HuH-7 (cell line): Measurements from ENCODE around the gene NDUFAF8.

Source experiments
- DNase-seq: peaks from one replicate; pipeline ENCODE4 v3.0.0; 2011; ENCODE audit warnings: low spot score

NDUFAF8 gene

DNA sequence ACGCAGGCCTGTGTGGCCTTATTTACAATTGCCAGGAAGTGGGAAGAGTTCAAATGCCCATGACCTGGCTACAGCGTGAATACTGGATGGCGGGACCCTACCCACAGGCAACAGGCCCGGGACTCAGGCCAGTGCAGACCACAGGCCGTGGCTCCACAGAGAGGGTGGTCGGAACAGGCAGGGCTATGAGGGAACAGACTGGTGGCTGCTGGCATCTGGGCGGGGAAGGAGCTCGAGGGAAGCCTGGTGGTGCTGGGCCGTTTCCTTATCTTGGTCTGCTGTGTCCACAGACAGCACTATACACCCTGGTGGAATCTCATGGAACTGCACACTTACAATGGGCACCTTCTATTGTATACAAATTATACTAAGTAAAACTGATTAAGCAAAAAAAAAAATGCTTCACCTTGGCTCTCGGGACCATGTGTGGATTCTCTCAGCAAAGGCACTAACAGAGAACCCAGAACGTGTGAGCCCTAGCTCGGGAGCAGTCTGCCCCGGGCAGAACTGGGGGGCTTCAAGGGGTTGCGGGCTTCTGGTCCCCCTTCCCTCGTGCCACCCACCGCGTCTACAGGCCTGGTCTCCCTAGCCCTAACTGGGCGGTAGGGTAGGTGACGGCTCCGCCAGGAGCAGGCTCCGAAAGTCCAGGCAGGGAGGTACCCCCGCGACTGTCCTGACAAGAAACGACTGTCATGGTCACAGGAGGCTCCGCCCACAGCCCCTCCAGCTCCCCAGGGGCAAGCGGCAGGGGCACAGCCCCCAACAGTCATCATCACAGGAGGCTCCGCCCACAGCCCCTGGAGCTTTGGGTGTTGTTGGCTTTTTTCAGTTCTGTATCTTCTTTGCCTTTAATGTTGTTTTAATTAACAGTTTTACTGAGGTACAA is 38.2 kb upstream of the NDUFAF8 start:
- peak; percentile 96 for DNase-seq

DNA sequence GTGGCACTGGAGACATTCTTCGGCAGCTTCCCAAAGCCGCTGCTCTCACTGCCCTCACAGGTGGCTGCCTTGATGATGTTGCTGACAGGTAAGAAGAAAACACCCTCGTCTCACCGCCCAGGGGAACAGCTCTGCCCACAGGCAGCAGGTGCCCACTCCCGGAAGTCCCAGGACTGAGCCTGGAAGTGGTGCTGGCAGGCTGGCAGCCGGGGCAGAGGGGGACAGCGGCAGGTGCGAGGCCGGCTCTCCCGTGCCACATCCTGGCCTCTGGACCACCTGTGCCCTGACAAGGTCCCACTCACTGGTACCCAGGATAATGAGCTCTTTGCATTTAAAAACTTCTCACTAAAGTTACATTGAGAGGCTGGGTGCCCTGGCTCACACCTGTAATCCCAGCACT is 36.8 kb upstream of the NDUFAF8 start:
- DNase-seq: no peak

DNA sequence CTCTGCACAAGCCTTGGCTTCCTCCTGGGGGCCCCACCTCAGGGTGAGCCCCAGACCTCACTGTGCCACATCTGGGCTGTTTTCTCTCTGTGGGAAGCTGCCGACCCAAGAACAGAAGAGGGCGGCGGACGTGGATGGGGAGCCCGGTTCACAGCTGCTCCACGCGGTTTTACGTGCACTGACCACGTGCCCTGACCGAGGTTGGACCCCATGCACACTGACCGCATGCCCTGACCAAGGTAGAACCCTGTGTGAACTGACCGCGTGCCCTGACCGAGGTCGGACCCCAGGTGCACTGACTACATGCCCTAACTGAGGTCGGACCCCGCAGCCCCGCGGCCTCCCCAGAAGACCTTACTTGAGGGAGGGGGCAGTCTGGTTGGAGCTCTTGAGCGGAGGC is 36.0 kb upstream of the NDUFAF8 start:
- no peak for DNase-seq

DNA sequence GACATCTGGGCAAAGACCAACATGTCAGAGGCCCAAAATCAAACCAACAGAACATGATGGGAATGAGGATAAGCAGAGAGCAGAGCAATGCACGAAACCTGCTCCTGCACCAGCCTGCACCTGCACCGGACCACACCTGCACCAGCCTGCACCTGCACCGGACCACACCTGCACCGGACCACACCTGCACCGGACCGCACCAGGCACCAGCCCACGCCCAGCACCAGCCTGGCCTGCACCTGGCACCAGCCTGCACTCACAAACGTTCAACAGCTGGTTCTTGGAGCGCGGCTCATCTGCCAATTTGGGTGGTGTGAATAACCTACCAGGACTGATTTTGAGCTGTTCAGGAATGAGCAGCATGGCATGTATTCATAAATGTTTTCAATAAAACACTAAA is 34.5 kb upstream of the NDUFAF8 start:
- no peak for DNase-seq

DNA sequence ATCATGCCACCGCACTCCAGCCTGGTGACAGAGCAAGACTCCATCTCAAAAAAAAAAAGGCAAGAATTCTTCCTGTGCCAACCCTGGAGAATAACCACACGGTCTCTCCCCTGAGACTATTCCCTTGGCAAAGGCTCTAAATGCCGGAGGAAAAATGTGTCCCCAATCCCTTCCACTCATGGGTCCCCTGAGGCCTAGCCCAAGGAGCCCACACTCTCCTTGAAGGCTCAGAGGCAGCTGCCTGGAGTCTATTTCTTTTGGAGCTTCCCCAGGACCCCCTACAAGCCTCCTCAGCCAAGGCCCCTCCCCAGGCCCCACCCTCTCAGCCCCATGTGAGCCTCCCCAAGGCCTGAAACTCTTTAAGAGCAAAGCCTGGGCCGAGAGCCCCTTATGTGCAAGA is 33.0 kb upstream of the NDUFAF8 start:
- DNase-seq: no peak

DNA sequence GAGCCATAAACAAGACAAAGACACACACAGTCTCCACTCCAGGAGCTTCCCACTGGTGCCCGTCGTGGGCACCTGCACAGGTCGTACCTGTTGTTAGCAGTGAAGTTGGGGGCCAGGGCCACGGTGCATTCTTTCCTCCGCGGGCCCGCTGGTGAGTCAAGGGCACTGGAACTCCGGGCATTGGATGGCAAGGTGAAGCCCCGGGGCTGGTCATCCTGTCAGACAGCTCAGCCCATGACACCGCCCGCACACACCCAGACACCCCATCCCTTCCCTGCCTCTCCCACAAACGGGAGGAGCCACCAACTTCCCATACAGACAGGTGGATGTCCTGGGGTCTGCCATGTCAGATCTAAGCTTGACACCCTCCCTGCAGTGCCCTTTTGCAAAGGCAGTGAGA is 32.5 kb upstream of the NDUFAF8 start:
- DNase-seq: no peak

DNA sequence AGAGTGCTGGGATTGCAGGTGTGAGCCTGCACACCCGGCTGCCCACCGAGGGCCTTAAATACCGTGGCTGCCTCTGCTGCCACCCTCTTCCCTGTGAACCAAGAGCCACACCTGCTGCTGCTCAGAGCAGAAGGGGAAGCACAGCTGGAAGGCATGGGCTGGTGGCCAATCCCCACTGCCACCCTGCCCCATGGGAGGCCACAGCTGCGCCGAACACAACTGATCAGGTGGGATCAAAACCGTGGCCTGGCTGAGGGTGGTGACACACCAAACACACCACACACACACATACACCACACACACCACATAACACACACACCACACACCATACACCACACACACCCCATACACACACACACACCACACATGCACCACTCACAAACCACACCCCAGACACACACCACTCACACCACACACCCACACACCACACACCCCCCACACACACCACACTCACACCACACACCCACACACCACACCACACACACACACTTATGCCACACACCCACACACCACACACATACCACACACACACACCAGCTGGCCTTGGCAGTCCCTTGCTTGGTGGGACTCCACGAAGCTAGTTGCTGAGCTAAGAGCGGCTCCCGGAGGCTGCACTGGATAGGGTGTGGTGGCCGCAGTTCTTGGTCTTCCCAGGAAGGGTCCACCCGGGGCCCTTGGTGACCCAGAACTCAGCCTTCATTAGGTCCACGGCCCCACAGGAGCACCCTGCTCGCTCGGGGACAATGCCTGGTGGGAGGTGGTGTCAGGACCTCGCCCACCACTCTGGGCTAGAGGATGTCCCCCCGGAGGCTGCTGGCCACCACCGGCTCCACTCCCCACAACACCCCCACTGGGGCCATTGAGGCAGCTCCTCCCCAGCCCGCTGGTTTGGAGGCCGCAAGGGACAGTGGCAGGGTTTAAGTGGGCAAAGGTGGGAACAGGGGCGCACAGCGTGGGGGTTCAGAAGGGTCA is 31.2 kb upstream of the NDUFAF8 start:
- no peak for DNase-seq

DNA sequence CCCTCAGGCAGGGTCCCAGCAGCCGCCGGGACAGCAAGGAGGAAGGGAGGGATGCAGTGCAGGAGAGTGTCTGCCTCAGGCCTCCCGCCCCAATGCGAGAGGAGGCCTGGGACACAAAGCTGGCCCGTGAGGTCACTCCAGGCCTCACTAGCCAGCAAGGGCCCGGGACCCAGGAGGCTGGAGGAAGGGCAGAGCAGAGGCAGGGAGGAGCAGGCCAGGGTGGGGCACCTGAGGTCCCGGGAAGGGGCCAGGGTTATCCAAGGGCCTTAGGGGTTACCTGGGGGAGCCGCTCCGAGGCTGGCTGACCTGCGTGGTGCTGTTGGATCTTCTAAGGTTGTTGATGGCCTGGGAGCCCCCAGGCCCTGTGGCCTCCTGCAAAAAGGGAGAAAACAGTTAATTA is 30.5 kb upstream of the NDUFAF8 start:
- DNase-seq: no peak

DNA sequence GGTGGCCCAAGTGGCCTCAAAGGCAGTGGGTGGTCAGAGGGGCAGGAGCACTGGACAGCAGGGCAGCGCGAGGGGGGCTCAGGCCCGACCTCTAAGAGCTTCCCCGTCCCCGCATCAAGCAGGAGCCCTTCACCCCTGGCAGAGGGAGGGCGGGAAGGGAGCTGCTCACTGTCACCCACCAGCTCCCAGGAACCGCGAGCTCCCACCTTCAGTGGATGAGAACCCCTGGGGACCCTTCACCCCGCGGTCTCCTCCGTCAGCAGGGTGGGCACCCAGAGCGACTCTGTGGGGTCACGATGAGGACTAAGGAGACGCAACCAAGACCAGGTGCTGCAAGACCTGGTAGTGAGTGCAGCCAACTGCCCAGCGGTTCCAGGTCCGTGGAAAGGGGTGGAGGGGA is 30.0 kb upstream of the NDUFAF8 start:
- no peak for DNase-seq

DNA sequence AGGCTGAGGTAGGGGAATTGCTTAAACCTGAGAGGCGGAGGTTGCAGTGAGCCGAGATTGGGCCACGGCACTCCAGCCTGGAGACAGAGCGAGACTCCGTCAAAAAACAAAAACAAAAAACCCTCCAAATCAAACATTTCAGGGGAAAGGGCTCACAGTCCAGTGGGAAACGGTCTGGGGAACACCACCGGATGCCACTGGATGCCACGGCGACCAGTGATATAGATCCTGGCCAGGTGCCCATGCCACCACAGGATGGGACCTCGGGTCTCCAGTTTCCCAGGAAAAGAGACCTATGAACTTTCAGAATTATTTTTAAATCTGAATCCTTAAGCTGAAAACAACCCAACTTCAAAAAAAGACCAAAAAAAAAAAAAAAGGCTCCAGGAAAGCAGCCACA is 28.7 kb upstream of the NDUFAF8 start:
- DNase-seq: no peak

DNA sequence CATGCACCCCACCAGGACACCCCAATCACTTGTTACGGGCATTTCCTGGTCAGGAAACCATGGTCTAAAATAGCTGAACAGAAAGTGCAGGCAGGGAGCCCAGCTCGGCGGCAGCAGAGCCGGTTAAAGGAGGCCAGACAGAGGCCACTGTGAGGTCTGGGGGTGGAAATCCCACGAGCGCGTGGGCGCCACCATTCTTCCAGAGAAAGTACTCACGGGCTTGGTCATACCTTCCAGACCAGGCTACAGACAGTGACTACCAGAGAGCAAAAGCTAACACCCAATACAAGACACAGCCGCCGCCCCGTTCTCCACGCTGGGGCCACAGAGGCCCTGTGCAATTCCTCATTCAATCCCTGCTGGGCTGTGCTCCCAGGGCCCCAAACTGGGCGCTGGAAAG is 28.2 kb upstream of the NDUFAF8 start:
- no peak for DNase-seq

DNA sequence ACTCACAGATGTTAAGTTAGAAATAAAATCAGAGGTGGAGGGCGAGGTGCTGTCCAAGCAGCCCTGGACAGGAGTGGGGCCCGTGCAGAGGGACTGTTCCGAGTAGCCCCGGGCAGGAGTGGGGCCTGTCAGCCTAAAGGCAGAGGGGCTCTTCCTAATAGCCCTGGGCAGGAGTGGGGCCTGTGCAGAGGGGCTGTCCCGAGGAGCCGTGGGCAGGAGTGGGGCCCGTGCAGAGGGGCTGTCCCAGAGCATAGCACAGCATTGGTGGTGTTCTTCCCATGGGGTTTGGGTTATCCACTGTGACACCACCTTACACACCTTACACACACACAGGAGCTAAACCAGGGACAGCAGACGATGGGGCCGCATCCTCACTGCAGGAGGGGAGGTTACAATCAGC is 26.8 kb upstream of the NDUFAF8 start:
- no peak for DNase-seq

DNA sequence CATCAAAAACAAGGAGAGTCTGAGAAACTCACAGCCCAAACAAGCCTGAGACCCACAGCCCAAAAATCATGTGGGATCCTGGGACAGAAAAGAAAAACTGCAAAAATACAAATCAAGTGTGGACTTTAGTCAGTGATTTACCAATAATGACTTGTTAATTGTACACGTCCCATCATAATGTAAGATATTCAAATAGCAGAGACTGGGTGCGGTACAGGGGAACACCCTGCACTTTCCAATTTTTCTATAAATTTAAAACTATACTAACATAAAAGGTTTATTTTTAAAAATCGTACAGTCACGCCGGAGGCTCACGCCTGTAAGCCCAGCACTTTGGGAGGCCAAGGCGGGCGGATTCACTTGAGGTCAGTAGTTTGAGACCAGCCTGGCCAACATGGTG is 25.1 kb upstream of the NDUFAF8 start:
- DNase-seq: no peak

DNA sequence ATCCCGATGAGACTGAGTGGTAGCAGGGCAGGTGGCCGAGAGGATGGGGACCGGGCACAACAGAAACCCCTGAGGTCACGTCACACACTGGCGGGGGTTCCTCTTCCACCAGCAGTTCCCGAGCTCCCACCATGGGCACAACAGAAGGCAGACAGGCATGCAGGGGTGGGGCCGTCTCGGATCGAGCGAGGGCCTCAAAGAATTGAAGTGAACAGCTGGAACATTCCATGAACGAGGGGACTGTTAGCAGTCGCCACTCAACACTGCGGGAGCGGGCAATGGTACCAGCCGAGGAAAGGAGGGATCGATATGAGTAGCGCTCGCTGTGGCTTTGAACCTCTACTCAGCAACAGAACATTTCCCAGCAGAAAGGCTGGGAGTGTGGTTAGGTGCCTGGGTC is 21.6 kb upstream of the NDUFAF8 start:
- DNase-seq: no peak

DNA sequence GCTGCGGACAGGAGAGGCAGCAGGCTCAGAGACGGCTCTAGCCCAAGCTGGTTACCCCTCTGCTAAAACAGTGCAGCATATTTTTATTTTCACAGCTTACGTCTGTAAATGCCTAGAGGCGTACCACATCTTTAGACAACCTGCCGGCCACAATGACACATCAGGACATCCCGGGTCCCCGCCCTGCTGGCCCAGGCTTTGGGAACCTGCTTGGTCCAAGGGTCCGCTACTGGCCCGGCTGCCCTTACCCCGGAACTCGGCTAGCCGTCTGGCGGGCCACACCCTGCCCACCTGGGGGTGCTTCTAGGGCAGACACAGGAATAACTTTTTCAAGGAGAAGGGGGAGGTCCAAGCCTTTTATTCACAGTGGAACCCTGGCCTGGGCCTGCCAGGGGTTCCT is 20.7 kb upstream of the NDUFAF8 start:
- no peak for DNase-seq

DNA sequence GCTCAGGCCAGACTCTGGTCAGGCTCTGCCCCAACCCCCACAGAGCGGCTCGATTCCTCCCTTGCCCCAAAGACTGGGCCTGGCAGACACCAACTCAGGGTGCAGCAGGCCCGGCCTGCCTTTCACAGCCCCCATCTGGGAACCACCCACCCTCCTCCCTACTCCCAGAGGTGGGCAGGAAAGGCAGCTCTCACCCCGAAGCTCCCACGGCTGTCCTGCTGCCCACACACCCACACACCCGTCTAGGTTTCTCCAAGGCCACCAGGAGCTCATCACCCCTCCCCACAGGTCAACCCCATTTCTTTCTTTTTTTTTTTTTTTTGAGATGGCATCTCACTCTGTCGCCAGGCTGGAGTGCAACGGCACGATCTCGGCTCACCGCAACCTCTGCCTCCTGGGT is 20.1 kb upstream of the NDUFAF8 start:
- DNase-seq: no peak

DNA sequence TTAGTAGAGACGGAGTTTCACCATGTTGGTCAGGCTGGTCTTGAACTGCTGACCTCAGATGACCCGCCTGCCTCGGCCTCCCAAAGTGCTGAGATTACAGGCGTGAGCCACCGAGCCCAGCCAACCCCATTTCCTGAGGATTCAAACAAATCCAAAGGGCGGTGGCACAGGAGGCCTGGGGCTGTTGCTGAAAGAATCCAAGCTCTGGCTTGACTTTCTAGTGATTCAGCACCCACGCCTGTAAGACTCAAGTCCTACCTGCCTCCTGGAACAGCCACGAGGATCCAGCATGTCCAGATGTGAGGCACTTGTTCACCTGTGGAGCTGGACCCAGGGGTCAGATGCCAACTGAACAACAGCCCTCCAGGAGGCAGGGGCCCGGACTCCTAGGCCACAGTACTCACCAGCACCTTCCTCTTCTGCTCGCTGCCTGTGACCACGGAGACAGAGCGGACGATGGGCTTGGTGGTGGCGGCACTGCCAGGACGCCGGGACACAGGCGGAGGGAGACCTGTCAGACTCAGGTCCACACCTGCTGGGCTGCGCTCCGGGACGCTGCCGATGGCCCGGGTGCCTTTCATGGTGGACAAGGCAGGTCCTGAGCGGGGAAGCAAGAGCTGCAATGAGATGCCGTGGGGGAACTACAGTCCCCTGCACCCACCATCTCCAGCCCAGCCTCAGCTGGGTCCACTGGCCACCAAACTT is 19.5 kb upstream of the NDUFAF8 start:
- no peak for DNase-seq

DNA sequence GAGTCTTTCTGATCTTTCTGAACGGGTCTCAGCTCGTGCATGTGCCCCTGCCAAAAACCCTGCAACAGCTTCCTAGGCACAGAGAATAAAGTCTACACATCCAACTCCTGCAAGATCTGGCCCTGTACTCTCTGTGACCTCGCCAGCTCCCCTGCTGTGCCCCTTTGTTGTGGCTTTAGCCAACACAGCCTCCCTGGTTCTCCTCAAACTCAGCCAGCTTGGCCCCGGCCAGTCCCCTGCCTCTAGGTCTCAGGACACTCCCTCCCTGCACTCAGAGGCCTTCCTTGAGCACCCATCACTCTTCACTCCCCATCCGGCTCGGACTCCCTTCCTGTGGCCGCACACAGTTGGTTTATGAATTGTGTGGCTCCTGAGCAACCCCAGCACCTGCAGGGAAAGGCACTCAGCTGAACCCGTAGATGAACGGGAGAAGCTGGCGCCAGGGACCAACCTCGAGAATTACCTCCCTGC is 17.7 kb upstream of the NDUFAF8 start:
- no peak for DNase-seq

DNA sequence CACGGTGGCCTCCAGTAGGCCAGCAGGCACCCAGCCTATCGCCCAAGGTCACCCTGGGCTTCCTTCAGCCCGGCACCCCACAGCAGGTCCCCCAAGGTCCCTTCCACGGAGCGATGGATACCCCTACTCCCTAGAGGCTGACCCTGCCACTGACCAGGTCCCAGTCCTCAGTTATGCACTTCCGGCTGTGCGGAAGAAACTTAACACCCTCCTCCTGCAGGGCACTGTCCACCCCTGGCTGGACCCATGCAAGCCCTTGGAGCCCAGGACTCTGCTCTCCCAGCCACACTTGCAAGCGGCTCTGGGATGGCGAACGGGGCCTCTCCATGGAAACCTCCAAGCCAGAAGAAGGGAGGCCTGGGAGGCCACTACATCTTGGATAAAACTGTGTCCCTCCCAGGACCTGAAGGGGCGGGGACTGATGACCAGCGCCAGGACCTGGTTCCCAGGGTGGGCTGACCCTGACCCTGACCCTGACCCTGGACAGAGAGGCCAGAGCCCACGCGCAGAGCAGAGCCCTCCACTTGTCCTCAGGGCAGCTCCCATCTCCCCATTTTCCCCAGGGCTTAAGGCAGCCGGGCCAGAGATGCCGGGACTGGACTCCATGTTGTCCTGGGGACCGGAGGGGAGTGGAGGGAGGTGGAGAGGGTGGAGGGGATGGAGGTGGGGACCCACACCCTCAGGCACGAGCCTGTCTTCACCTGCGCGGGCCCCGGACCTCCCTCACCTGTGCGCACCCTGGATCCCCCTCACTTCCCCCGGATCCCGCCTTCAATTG is 17.1 kb upstream of the NDUFAF8 start:
- no peak for DNase-seq

DNA sequence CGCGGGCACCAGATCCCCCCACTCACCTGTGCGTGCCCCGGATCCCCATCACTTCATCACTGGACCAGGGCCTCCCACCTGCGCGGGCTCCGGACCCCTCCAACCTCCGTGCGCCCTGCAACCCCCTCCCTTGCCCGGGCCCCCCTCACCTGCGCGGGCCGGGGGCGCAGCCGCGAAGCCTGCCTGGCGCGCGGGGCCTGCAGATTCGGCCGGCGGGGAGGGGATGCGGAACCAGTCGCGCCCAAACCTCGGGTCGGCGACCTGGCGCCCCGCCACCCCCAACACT is 16.6 kb upstream of the NDUFAF8 start:
- DNase-seq: no peak

DNA sequence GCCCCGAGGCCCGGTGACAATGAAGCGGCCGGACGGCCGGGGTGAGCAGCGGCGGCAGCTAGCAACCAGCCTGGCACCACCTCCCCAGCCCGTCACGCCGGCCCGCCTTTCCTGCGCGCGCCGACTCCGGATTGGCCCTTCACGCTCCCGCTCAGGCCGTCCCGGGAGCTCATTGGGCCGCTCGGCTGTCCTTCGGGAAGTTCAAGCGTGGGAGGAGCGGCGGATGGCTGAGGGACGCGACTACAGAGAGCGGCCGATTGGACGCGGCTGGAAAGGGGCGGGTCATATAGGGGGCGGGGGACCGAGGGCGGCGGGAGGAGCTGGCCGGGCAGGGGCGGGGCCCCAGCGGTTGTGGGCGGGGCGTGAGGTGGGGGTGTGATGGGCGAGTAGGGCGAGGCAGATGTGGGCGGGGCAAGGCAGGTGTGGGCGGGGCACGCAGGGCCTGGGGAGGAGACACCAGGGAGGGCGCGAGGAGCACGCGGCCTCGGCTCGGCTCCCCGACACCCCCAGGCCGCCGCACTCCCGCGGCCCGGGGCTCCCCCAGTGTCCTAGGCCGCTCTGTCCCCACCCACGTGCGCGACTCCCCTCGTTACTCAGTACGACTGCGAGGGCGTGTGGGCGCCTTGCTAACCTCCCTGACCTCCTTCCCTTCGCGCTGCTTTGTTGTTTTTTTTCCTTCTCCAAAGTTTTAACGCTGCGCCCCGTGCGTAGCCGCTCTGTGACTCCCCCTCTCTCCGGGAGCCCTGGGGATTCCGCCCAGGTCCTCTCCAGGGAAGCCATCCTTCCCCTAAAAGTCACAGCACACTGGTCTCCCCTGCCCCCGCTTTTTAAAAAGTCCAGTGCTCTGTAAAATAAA is 16.0 kb upstream of the NDUFAF8 start, which contains the start of gene CEP131:
CEP131 (minus strand) TSS at position 60 of the 856 bp plus-strand sequence. CDS start 2,909 bp downstream, outside the sequence.
- peak; percentile 100 for DNase-seq
